Sciatic nerve (tissue), 2 donors: ENCODE results near the gene MAST4. TPM values are rescaled to one million over a fixed set of nuclear protein-coding genes. Genes with fewer than 3 reads are reported as not detected.

Experiments
- ATAC-seq: fragments of 200-7000 bp; cut with Tn5 transposase; one replicate; pipeline ENCODE4 v1.9.1; 2020; ENCODE audit warnings: mild to moderate bottlenecking, moderate library complexity
- DNase-seq: peaks from one replicate; pipeline ENCODE4 v3.0.0-alpha.2; 2020; ENCODE audit warnings: low spot score
- intact Hi-C: fragments of 100-400 bp; cut with DNase I; formaldehyde crosslinking; loops from one replicate; pipeline ENCODE4 v1.14.2; 2022
- total RNA-seq: library from RNA; stranded (reverse); fragmentation: NEBNext Ultra II Directional; extraction: Animal tissue kit (Norgen Biotek cat#: 25700); gene quantifications from one replicate; pipeline ENCODE4 v1.2.1, GENCODE V29; 2021
- donor health status: DM: no; HTN: no; CAD: no.
- donor health status: DM: no; HTN: no; CAD: no.

The MAST4 gene
- total RNA-seq, 1 donor from 2014 or later, result 47.9 TPM

DNA sequence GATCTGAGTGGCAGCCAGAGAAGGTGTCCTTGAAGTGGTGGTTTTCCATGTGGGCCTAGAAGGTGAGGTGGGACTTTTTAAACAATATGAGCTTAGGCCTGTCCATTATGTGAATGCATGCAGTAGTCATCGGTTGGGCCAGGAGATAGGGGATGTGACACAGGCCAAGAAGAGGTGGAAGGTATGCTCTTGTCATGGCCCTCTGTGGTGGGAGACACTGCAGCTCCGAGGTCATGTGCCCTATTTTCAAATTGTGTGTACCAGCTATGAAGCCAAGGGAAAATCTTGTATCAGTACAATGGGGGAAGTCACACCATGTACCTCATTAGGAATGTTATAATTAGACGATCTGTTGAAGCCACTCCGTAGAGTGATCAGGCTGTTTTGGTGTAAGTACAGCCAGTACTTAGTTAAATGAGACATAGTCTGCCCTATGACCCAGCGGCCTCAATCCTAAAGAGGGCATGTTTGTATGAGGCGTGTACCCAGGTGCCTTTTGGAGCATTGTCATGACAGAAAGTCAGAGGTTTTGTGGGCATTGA, 280.1 kb downstream of the MAST4 start:
- ATAC-seq (no peak), DNase-seq (no peak)
- intact Hi-C loops, result no loop called here

GRCh38 chr5:66877843-66878242, 281.6 kb downstream of the MAST4 start:
- DNase-seq (no peak), ATAC-seq (no peak)
- intact Hi-C loops, result no loop called here

GRCh38 chr5:66880401-66880800, 284.2 kb downstream of the MAST4 start:
- intact Hi-C loops, result no loop called here
- no peak for DNase-seq
- ATAC-seq, result no peak

- intact Hi-C loops, result no loop called here
- ATAC-seq, result peak; percentile 80
- no peak for DNase-seq
These were observed 285.4 kb downstream of the MAST4 start for GRCh38 chr5:66881480-66882161.

DNA sequence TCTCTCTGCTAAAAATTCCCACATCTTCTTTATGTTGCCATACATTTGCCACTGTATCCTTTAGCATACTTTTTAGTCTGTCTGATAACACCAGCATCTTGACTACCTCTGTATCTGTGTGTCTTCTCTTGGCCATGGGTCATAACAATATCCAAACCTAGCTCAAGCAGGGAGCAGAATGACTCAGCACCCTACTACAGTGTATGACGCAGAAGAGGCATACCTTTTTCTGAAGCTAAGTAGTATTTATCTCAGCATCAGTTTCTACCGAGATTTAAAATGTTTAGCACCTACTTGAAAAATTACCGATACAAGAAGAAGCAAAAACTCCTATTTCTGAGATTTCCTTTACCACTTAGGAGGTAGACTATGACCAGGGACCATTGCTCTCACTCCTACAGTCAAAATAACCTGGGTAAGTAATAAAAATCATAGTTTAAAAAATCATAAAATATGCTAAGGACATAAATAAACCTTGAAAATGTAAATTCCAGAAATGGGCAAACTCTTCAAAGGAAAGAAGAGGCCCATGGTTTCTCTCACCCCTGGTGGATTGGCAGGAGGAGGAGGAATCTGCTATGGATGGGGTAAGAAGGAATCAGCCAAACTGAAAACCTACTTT, 286.5 kb downstream of the MAST4 start:
- DNase-seq, result no peak
- intact Hi-C loops, result no loop called here
- peak; percentile 66 for ATAC-seq

- no peak for DNase-seq
- intact Hi-C loops, result no loop called here
- ATAC-seq, result no peak
These were observed 288.5 kb downstream of the MAST4 start for GRCh38 chr5:66884564-66885243.

- ATAC-seq (no peak), DNase-seq (no peak)
- intact Hi-C loops, result no loop called here
These were observed 290.7 kb downstream of the MAST4 start for GRCh38 chr5:66886941-66887340.

GRCh38 chr5:66888613-66889012, 292.4 kb downstream of the MAST4 start:
- ATAC-seq (peak; percentile 61), DNase-seq (no peak)
- intact Hi-C loops, result no loop called here

- peak; percentile 60 for ATAC-seq
- intact Hi-C loops, result no loop called here
- DNase-seq, result no peak
These were observed 292.9 kb downstream of the MAST4 start for GRCh38 chr5:66889056-66889455.

GRCh38 chr5:66889524-66889923, 293.3 kb downstream of the MAST4 start:
- no peak for DNase-seq
- intact Hi-C loops, result no loop called here
- peak; percentile 31 for ATAC-seq

- ATAC-seq (peak; percentile 40), DNase-seq (no peak)
- intact Hi-C loops, result no loop called here
These were observed 295.2 kb downstream of the MAST4 start for GRCh38 chr5:66891184-66891925.

DNA sequence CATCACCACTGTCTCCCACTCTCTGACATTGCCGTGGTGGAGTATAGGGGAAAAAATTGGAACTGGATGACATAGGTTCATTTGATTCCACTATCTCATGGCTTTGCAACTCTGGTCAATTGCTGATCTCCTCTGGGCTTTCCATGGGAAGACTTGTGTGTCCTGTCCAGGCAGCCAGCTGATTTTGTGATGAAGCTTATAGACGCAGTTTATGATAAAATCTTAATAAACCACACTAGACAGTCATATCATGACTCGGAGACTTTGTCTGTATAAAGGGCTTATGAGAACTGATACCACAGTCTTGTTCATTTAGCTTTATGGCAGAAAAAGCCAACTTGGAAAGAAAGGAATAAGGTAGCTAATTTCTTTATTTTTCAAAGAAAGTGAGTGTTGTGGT, 296.5 kb downstream of the MAST4 start:
- ATAC-seq (no peak), DNase-seq (no peak)
- intact Hi-C loops, result no loop called here

DNA sequence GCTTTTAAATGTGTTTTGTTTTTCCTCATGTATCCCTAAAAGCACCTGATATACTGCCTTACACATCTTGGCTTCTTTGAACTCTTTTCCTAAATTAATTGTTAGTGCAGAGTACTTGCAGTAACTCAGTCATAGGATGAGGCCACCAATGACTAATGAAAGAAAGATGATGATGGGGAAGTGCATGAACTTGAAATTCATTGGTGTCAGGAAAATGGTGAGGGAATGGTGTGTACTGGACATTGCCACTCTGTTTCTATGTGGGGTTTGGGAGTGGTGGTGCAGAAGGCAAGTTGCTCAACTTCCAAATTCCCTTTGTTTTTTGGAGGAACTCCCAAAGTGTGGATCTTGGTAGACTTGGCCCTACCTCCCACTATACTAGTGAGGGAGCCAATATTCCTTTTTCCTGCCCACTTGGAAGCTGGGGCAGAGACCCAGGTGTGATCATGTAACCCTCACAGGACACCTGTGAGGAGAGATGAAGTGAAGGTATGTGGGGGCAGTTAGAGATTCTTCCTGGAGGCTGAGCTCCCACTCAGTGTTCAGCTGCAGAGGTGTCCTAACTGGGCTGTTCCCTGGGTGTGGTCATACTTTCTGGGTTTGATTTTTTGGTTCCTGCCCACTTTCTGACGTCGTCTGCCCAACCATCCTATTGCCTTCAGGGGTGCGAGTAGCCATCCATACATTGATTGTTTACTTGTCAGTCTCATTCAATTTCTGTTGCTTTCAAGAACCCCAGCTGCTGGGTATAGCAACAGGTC, 298.5 kb downstream of the MAST4 start:
- intact Hi-C loops, result no loop called here
- no peak for DNase-seq

GRCh38 chr5:66896171-66896570, 300.0 kb downstream of the MAST4 start:
- DNase-seq, result no peak
- no peak for ATAC-seq
- intact Hi-C loops, result no loop called here

More for the DNA sequence above, 298.5 kb downstream of the MAST4 start:
- peak; percentile 28 for ATAC-seq

DNA sequence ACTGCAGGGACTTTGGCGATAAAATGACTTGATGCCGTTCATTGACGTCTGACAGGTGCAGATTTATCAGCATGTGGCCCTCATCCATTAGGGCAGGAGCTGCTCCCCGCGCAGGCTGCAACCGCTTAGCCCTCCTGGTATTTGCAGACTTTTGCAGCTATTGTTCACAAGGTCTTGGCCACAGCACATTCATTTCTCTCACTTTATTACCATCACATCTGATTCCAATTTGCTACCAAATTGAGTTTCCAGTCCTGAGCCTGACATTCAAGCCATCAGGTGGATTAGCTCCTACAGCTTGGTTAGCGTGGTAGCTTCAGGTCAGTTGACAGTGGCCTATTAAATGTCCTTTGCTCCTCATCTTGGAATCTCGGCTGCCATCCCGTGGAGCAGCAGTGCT, 301.2 kb downstream of the MAST4 start:
- intact Hi-C loops, result no loop called here
- no peak for DNase-seq
- no peak for ATAC-seq

DNA sequence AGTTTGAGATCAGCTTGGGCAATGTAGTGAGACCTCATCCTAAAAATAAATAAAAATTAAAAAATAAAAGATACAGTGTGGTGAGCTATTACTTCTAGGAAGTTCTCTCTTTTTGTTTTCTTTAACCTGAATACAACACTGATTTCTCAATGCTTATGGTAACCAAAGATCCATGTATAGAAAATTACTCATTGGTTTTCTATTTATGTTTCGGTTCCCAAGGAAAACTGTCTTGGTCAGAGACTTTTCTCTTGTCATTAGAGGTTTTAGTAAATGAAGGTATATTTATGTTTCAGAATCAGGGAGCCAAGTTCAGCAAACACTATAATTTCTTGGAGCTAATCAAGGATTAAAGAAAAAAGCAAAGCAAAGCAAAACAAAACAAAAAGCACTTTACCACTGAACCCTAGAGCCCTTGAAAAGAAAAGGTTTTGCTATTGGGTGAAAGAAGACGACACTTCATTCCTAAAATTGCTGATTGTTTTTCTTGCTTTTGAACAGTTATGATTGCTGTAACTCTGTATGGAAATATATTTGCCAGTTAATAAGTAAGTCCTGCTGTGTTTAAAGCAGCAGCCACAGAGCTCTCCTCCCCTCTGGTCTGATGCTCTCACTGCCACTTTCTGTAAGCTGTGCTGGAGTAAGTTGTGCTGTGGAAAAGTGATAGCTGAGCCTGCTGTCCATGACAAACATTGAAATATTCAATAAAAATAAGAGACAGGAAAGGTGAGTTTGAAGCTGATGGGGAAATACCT, 302.2 kb downstream of the MAST4 start:
- ATAC-seq (no peak), DNase-seq (no peak)
- intact Hi-C loops, result no loop called here

DNA sequence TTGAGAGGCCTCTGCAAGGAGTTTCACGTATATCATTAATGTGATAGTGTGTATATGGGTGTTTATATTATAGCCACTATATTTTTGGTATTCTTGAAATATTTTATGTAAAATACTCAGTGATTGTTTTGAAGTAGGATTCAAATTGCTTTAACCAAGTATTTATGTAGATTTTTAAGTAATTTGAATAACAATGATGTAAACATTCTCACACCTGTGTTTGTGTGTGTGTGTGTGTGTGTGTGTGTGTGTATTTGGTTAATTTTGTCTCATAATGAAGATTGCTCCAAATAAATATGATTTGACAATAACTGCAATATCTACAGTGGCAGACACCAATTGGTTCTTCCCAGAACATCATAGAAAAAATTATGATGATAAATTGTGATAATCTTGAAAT, 307.0 kb downstream of the MAST4 start:
- intact Hi-C loops, result no loop called here
- ATAC-seq, result no peak
- no peak for DNase-seq

DNA sequence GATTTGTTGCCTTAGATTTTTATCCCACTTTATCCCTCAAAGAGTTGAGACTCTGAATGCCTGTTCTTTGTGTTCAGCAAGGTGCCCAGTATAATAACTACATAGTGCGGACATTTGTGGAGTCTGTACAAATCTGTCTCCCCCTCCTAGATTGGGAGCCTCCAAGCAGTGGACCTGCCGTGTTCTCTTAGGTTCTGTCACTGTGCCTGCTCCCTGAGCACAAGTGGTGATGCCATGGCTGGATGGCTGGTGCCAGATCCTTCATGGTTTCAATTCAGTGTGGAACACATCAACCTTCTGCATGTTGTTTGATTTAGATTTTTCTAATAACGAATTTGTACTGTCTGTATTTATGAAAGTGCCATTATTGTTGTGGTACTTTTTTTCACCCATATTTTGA, 307.5 kb downstream of the MAST4 start:
- ATAC-seq (no peak), DNase-seq (no peak)
- intact Hi-C loops, result no loop called here
